HepG2 (cell line): ENCODE measurements around the gene SKI. TPM values are rescaled to one million over a fixed set of nuclear protein-coding genes. Genes with fewer than 3 reads are reported as not detected.

Experiments
- ATAC-seq: fragments of 200-7000 bp; cut with Tn5 transposase; 3 replicates; pipeline ENCODE4 v1.9.1; 2020; ENCODE audit warnings: mild to moderate bottlenecking, moderate library complexity
- BruUV-seq: library from RNA; stranded (reverse); fragments of 400-500 nt; replicated peaks from 2 replicates; lab custom pipeline; 2021; lab: Mats Ljungman, UMichigan
- CTCF ChIA-PET: fragments of 300-600 bp; formaldehyde crosslinking; extraction: SDS; loops from one replicate; lab custom pipeline; 2021; ENCODE audit warnings: low total read pairs, inconsistent platforms, low intra/inter-chr PET ratio; lab: Yijun Ruan, JAX
- POLR2A ChIA-PET: fragments of 350-600 bp; sonication (Branson Sonifier 250); formaldehyde crosslinking; loops from one replicate; lab custom pipeline; 2020; ENCODE audit warnings: antibody characterized with exemption, inconsistent platforms; lab: Yijun Ruan, JAX
- DNase-seq: peaks from one replicate; pipeline ENCODE4 v3.0.0-alpha.2; 2015; ENCODE audit warnings: low spot score
- FAIRE-seq: peaks from 3 replicates; lab custom pipeline; 2011; peaks lifted over from hg19 to GRCh38; lab: Jason Lieb, UNC
- H2AFZ ChIP-seq: one replicate; pipeline ENCODE4 v1.6.1; 2011; ENCODE audit warnings: low read length, inconsistent platforms
- H3K27ac ChIP-seq: fragments of 300-600 bp; 3 replicates; pipeline ENCODE4 v1.8.0; 2011; ENCODE audit warnings: mixed run types, mild to moderate bottlenecking, mixed read lengths, low read length, inconsistent platforms; ENCODE audit not compliant: insufficient read depth; ENCODE audit errors: extremely low read length
- H3K27me3 ChIP-seq, 2 experiments: fragments of 200-600 bp in 1 of 2; 2 replicates in 1 of 2; 3 replicates in 1 of 2; pipeline versions ENCODE4 v1.6.0 to v1.8.0; 2011; ENCODE audit warnings: low read length in 2 of 2, mild to moderate bottlenecking in 2 of 2, moderate library complexity in 2 of 2, inconsistent platforms in 1 of 2; ENCODE audit not compliant: insufficient read depth in 2 of 2, control insufficient read depth in 1 of 2
- H3K36me3 ChIP-seq, 2 experiments: fragments of 200-600 bp in 1 of 2; replicated peaks in 1 of 2; 2 replicates in 1 of 2; 3 replicates in 1 of 2; pipeline versions ENCODE4 v1.5.1 to v1.8.0; 2011; ENCODE audit warnings: low read length in 2 of 2, inconsistent platforms in 1 of 2; ENCODE audit not compliant: insufficient read depth in 2 of 2, control insufficient read depth in 1 of 2
- H3K4me1 ChIP-seq: 2 replicates; pipeline ENCODE4 v1.5.1; 2012; ENCODE audit warnings: low read length, inconsistent platforms; ENCODE audit not compliant: insufficient read depth
- H3K4me2 ChIP-seq: 2 replicates; pipeline ENCODE4 v1.6.0; 2011; ENCODE audit warnings: low read depth, low read length, inconsistent platforms
- H3K4me3 ChIP-seq, 3 experiments: fragments of 200-600 bp in 1 of 3; sonication (generic), shearing (Covaris generic) in 1 of 3; replicated peaks in 1 of 3; 2 replicates each; pipeline ENCODE4 v1.5.1; 2011 to 2016; ENCODE audit warnings: low read length in 3 of 3, inconsistent platforms in 2 of 3, low read depth in 2 of 3, mild to moderate bottlenecking in 2 of 3, control low read depth in 1 of 3, mixed read lengths in 1 of 3; ENCODE audit not compliant: insufficient read depth in 1 of 3
- H3K79me2 ChIP-seq: one replicate; pipeline ENCODE4 v1.6.1; 2011; ENCODE audit warnings: low read length, inconsistent platforms; ENCODE audit not compliant: insufficient read depth
- H3K9ac ChIP-seq: 2 replicates; pipeline ENCODE4 v1.6.0; 2011; ENCODE audit warnings: mild to moderate bottlenecking, low read depth, low read length, inconsistent platforms; ENCODE audit not compliant: insufficient read depth
- H3K9me3 ChIP-seq: 2 replicates; pipeline ENCODE4 v1.5.1; 2012; ENCODE audit warnings: mild to moderate bottlenecking, low read length
- H4K20me1 ChIP-seq: 2 replicates; pipeline ENCODE4 v1.6.0; 2011; ENCODE audit warnings: inconsistent platforms, mild to moderate bottlenecking, low read length, moderate library complexity; ENCODE audit not compliant: insufficient read depth
- ADNP ChIP-seq: sonication (generic); formaldehyde crosslinking; IDR thresholded peaks from 2 replicates; pipeline ENCODE4 v1.4.0; 2020; ENCODE audit warnings: missing genetic modification reagents
- FOXA3 ChIP-seq: IDR thresholded peaks from 2 replicates; pipeline ENCODE4 v1.6.1; 2016; ENCODE audit warnings: missing genetic modification reagents, missing compliant biosample characterization
- GATAD2A ChIP-seq: IDR thresholded peaks from 2 replicates; pipeline ENCODE4 v1.6.1; 2016
- SRSF1 ChIP-seq: fragments of 200-400 bp; formaldehyde crosslinking; optimal IDR thresholded peaks from 2 replicates; pipeline ENCODE3; 2017; ENCODE audit warnings: mild to moderate bottlenecking, low read depth, low read length, moderate library complexity
- TOPORS ChIP-seq: sonication (generic); formaldehyde crosslinking; IDR thresholded peaks from 2 replicates; pipeline ENCODE4 v1.8.0; 2023; ENCODE audit warnings: mild to moderate bottlenecking, missing genetic modification reagents
- ZNF10 ChIP-seq: sonication (generic); formaldehyde crosslinking; IDR thresholded peaks from 2 replicates; pipeline ENCODE4 v1.4.0; 2020; ENCODE audit warnings: mild to moderate bottlenecking, low read depth, missing genetic modification reagents, borderline replicate concordance
- ZNF12 ChIP-seq: sonication (generic); formaldehyde crosslinking; IDR thresholded peaks from 2 replicates; pipeline ENCODE4 v1.5.0; 2020; ENCODE audit warnings: missing genetic modification reagents
- ZNF768 ChIP-seq: sonication (generic); formaldehyde crosslinking; IDR thresholded peaks from 2 replicates; pipeline ENCODE4 v1.4.0; 2020; ENCODE audit warnings: missing genetic modification reagents
- ZNF850 ChIP-seq: sonication (generic); formaldehyde crosslinking; conservative IDR thresholded peaks from 2 replicates; pipeline ENCODE4 v1.9.0; 2021; ENCODE audit warnings: mild to moderate bottlenecking, missing genetic modification reagents
- WGBS: methylation state at CpG from one replicate; pipeline ENCODE4 v1.1.6; 2017; ENCODE audit warnings: low lambda C conversion rate; 5-methylcytosine and 5-hydroxymethylcytosine counted together
- in situ Hi-C: cut with HindIII; loops from 2 replicates; pipeline ENCODE4 v1.10.0; 2017; ENCODE audit warnings: low pct_unique_long_range_greater_than_20kb; ENCODE audit not compliant: extremely low pct_ligation_motif_present
- intact Hi-C: fragments of 100-400 bp; cut with micrococcal nuclease; formaldehyde crosslinking; loops from one replicate; pipeline ENCODE4 v1.10.0; 2022; ENCODE audit not compliant: unreplicated experiment
- polyA plus RNA-seq, 8 experiments: library from polyadenylated mRNA; depleted of rRNA in 3 of 8; stranded (reverse) in 7 of 8; unstranded in 1 of 8; fragments of >200 nt; fragmentation: Illumina TruSeq in 4 of 8; extraction: Trizol in 4 of 8; gene quantifications; 2 replicates each; pipeline versions ENCODE4 v1.2.1 to v1.2.3, GENCODE V29; 2011 to 2016; ENCODE audit warnings: low read depth in 4 of 8, missing spikeins in 1 of 8, mixed read lengths in 1 of 8; ENCODE audit not compliant: insufficient read depth in 1 of 8
- total RNA-seq, 5 experiments: library from RNA; depleted of rRNA; stranded (reverse); fragments of >200 nt; fragmentation: Illumina TruSeq; extraction: Trizol; gene quantifications; 2 replicates each; pipeline ENCODE4 v1.2.3, GENCODE V29; 2016; ENCODE audit warnings: low read depth in 1 of 5
- TF ChIP-seq, protein P1 (sequence below): sonication (generic); formaldehyde crosslinking; IDR thresholded peaks from 2 replicates; pipeline ENCODE4 v1.4.0; 2020; ENCODE audit warnings: missing genetic modification reagents
- TF ChIP-seq, protein P2 (sequence below): sonication (generic); formaldehyde crosslinking; IDR thresholded peaks from 2 replicates; pipeline ENCODE4 v1.5.1; 2020; ENCODE audit warnings: mild to moderate bottlenecking, moderate library complexity, missing genetic modification reagents
- TF ChIP-seq, protein P3 (sequence below): sonication (generic); formaldehyde crosslinking; IDR thresholded peaks from 2 replicates; pipeline ENCODE4 v1.5.0; 2020; ENCODE audit warnings: missing genetic modification reagents, mild to moderate bottlenecking, borderline replicate concordance

The SKI gene
- total and polyA plus RNA-seq, 2 of the 13 experiments (the other 11 are each of a cell fraction or from before 2014, with no cell fraction given): 4.7 to 6.9 TPM

DNA sequence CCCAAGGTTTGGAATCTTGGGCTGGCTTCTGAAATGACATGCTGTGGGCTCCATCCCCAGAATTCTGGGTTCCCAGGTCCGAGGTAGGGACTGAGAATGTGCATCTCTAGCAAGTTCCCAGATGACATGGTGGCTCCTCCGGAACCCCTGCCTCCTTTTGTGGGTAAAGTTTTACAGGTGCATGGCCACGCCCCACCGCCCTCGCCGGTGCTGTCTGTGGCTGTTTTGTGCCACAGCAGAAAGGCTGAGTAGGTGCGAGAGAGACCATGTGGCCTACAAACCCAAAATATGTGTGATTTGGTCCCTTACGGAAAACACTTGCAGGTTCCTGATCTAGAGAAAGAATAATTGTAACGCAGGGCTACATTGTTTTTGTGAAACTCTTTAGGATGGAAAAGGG is 30.9 kb downstream of the SKI start:
- no peaks in the 10 kb centered on the region for H3K27me3 ChIP-seq
- POLR2A ChIA-PET: no interaction called here
- TF ChIP-seq, protein P1, sequence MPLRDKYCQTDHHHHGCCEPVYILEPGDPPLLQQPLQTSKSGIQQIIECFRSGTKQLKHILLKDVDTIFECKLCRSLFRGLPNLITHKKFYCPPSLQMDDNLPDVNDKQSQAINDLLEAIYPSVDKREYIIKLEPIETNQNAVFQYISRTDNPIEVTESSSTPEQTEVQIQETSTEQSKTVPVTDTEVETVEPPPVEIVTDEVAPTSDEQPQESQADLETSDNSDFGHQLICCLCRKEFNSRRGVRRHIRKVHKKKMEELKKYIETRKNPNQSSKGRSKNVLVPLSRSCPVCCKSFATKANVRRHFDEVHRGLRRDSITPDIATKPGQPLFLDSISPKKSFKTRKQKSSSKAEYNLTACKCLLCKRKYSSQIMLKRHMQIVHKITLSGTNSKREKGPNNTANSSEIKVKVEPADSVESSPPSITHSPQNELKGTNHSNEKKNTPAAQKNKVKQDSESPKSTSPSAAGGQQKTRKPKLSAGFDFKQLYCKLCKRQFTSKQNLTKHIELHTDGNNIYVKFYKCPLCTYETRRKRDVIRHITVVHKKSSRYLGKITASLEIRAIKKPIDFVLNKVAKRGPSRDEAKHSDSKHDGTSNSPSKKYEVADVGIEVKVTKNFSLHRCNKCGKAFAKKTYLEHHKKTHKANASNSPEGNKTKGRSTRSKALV (CRISPR knock-in tag): no peak
- TF ChIP-seq ZNF12 (CRISPR knock-in tag) (no peak), ADNP (CRISPR knock-in tag) (no peak), TOPORS (no peak), ZNF768 (no peak), ZNF10 (no peak), SRSF1 (no peak), GATAD2A (CRISPR knock-in tag) (no peak), FOXA3 (CRISPR knock-in tag) (no peak), ZNF850 (no peak)
- TF ChIP-seq, protein P2, sequence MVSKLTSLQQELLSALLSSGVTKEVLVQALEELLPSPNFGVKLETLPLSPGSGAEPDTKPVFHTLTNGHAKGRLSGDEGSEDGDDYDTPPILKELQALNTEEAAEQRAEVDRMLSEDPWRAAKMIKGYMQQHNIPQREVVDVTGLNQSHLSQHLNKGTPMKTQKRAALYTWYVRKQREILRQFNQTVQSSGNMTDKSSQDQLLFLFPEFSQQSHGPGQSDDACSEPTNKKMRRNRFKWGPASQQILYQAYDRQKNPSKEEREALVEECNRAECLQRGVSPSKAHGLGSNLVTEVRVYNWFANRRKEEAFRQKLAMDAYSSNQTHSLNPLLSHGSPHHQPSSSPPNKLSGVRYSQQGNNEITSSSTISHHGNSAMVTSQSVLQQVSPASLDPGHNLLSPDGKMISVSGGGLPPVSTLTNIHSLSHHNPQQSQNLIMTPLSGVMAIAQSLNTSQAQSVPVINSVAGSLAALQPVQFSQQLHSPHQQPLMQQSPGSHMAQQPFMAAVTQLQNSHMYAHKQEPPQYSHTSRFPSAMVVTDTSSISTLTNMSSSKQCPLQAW (CRISPR knock-in tag): no peak
- TF ChIP-seq, protein P3, sequence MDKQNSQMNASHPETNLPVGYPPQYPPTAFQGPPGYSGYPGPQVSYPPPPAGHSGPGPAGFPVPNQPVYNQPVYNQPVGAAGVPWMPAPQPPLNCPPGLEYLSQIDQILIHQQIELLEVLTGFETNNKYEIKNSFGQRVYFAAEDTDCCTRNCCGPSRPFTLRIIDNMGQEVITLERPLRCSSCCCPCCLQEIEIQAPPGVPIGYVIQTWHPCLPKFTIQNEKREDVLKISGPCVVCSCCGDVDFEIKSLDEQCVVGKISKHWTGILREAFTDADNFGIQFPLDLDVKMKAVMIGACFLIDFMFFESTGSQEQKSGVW (CRISPR knock-in tag): no peak
- TF ChIP-seq, all 625 proteins: peak for 0
- CTCF ChIA-PET: no interaction called here
- Histone ChIP-seq H3K79me2 (peaks cover 98% of the 10 kb centered on the region), H3K9me3 (no peaks in the 10 kb centered on the region), H3K4me1 (peaks cover 74% of the 10 kb centered on the region), H3K9ac (no peak overlapping the region), H3K4me3 (no peak overlapping the region), H4K20me1 (peaks cover 55% of the 10 kb centered on the region), H3K27ac (no peak overlapping the region), H2AFZ (no peak overlapping the region), H3K36me3 (peaks cover 0 to 5% of the 10 kb centered on the region in 2 experiments; a peak in 3 of 5 replicates), H3K4me2 (no peak overlapping the region)
- intact Hi-C loops (no loop called here), in situ Hi-C loops (no loop called here)
- BruUV-seq: no TSS peak
- no peak for DNase-seq
- ATAC-seq: no peak
- WGBS: 92% methylated on average over 8 of the region's 9 CpGs
- no peak for FAIRE-seq
